GM12873 (cell line): ENCODE results near the gene ABCA7.

Experiments
- CTCF ChIP-seq: IDR thresholded peaks from 2 replicates; pipeline ENCODE4 v1.5.1; 2012; ENCODE audit warnings: low read depth, mild to moderate bottlenecking, moderate library complexity, low read length, control low read depth; ENCODE audit not compliant: insufficient read depth; ENCODE audit errors: missing control alignments

Gene ABCA7

GRCh38 chr19:1104311-1105007 lies 64.6 kb downstream of the ABCA7 start:
- TF ChIP-seq CTCF, result no peak

- no peak for TF ChIP-seq CTCF
These were observed 65.3 kb downstream of the ABCA7 start for GRCh38 chr19:1105008-1105872.

GRCh38 chr19:1105873-1106840 lies 66.2 kb downstream of the ABCA7 start:
- TF ChIP-seq CTCF, result no peak

GRCh38 chr19:1106841-1107660 lies 67.1 kb downstream of the ABCA7 start:
- peak; percentile 8 for TF ChIP-seq CTCF

GRCh38 chr19:1107661-1108261 lies 67.9 kb downstream of the ABCA7 start:
- TF ChIP-seq CTCF, result no peak

- TF ChIP-seq CTCF, result no peak
These were observed 68.6 kb downstream of the ABCA7 start for GRCh38 chr19:1108291-1109031.
